Coronary artery (tissue), 2 donors: ENCODE data around the gene ZSCAN4.

Experiments used
- DNase-seq: peaks from one replicate; pipeline ENCODE4 v3.0.0-alpha.2; 2017; ENCODE audit warnings: low spot score
- H3K27ac ChIP-seq, 2 donors: fragments of 200-600 bp; sonication (generic); one replicate each; pipeline ENCODE4 v1.5.1; 2016 to 2019
- H3K4me3 ChIP-seq: fragments of 200-600 bp; sonication (generic); 2 replicates; pipeline ENCODE4 v1.5.1; 2016; ENCODE audit warnings: mild to moderate bottlenecking, moderate library complexity
- CTCF ChIP-seq: fragments of 200-600 bp; sonication (generic); IDR thresholded peaks from one replicate; pipeline ENCODE4 v1.5.1; 2019; ENCODE audit warnings: antibody characterized with exemption

The ZSCAN4 gene

GRCh38 chr19:57675881-57676280 lies 7.1 kb downstream of the ZSCAN4 start:
- H3K4me3 ChIP-seq: no peak overlapping the region
- DNase-seq: no peak
- no peak for TF ChIP-seq CTCF
- H3K27ac ChIP-seq: no peak overlapping the region

- Histone ChIP-seq H3K27ac (peak overlapping the region in 1 of 2 donors; percentile 39), H3K4me3 (peak overlapping the region; percentile 95)
- TF ChIP-seq CTCF: no peak
- no peak for DNase-seq
These were observed 13.6 kb downstream of the ZSCAN4 start for GRCh38 chr19:57682226-57682766.

GRCh38 chr19:57686727-57687126 lies 18.0 kb downstream of the ZSCAN4 start:
- TF ChIP-seq CTCF: no peak
- Histone ChIP-seq H3K27ac (no peak overlapping the region), H3K4me3 (peak overlapping the region; percentile 20)
- DNase-seq: no peak

- Histone ChIP-seq H3K4me3 (peak overlapping the region; percentile 42), H3K27ac (no peak overlapping the region)
- DNase-seq: no peak
- no peak for TF ChIP-seq CTCF
These were observed 18.8 kb downstream of the ZSCAN4 start for GRCh38 chr19:57687363-57688010.

GRCh38 chr19:57688011-57688763 lies 19.5 kb downstream of the ZSCAN4 start:
- Histone ChIP-seq H3K4me3 (peak overlapping the region; percentile 42), H3K27ac (no peak overlapping the region)
- TF ChIP-seq CTCF: no peak
- no peak for DNase-seq

- Histone ChIP-seq H3K4me3 (no peak overlapping the region), H3K27ac (no peak overlapping the region)
- no peak for TF ChIP-seq CTCF
- DNase-seq: no peak
These were observed 21.0 kb downstream of the ZSCAN4 start for GRCh38 chr19:57689750-57690149.
